Type B pancreatic cell (in vitro differentiated cells): Measurements from ENCODE around the gene KREMEN1. TPM values are rescaled to one million over a fixed set of nuclear protein-coding genes. Genes with fewer than 3 reads are reported as not detected.

Source experiments
- DNase-seq: peaks from one replicate; pipeline ENCODE4 v3.0.0; 2021; ENCODE audit warnings: mixed read lengths; ENCODE audit not compliant: unreplicated experiment; ENCODE audit errors: extremely low spot score
- H3K27ac Mint-ChIP-seq: 2 replicates; pipeline ENCODE4 v1.8.0; 2021; ENCODE audit warnings: mild to moderate bottlenecking, mixed read lengths
- H3K27me3 Mint-ChIP-seq: 2 replicates; pipeline ENCODE4 v1.8.0; 2021; ENCODE audit warnings: mixed read lengths
- H3K36me3 Mint-ChIP-seq: 2 replicates; pipeline ENCODE4 v1.8.0; 2021; ENCODE audit warnings: mixed read lengths
- H3K4me1 Mint-ChIP-seq: one replicate; pipeline ENCODE4 v1.8.0; 2021; ENCODE audit warnings: mixed read lengths; ENCODE audit not compliant: unreplicated experiment
- H3K4me3 Mint-ChIP-seq: 2 replicates; pipeline ENCODE4 v1.8.0; 2021; ENCODE audit warnings: mild to moderate bottlenecking, mixed read lengths
- H3K9me3 Mint-ChIP-seq: 2 replicates; pipeline ENCODE4 v1.8.0; 2021; ENCODE audit warnings: mixed read lengths
- CTCF ChIP-seq: fragments of 200-600 bp; sonication (generic); conservative IDR thresholded peaks from 2 replicates; pipeline ENCODE4 v1.5.0; 2021; ENCODE audit warnings: antibody characterized with exemption, mild to moderate bottlenecking
- total RNA-seq: library from RNA; stranded (reverse); gene quantifications from 2 replicates; pipeline ENCODE4 v1.2.1, GENCODE V29; 2021; ENCODE audit warnings: low replicate concordance

The KREMEN1 gene
- total RNA-seq, 1 donor from 2014 or later: 26.2 TPM

GRCh38 chr22:29213493-29213892 lies 140.7 kb downstream of the KREMEN1 start:
- no peak for DNase-seq
- no peak for TF ChIP-seq CTCF
- Mint-ChIP-seq H3K36me3 (no peaks in the 10 kb centered on the region), H3K4me3 (no peak overlapping the region), H3K27me3 (no peaks in the 10 kb centered on the region), H3K27ac (no peak overlapping the region), H3K9me3 (no peaks in the 10 kb centered on the region), H3K4me1 (peaks cover 8% of the 10 kb centered on the region)

- no peak for DNase-seq
- no peak for TF ChIP-seq CTCF
- Mint-ChIP-seq H3K27me3 (no peaks in the 10 kb centered on the region), H3K27ac (no peak overlapping the region), H3K36me3 (no peaks in the 10 kb centered on the region), H3K9me3 (no peaks in the 10 kb centered on the region), H3K4me3 (no peak overlapping the region), H3K4me1 (peaks cover 8% of the 10 kb centered on the region)
These were observed 141.4 kb downstream of the KREMEN1 start for GRCh38 chr22:29214232-29214631.

GRCh38 chr22:29215012-29215860 lies 142.4 kb downstream of the KREMEN1 start:
- Mint-ChIP-seq H3K9me3 (no peaks in the 10 kb centered on the region), H3K27me3 (no peaks in the 10 kb centered on the region), H3K36me3 (no peaks in the 10 kb centered on the region), H3K4me1 (peaks cover 8% of the 10 kb centered on the region), H3K27ac (no peak overlapping the region), H3K4me3 (no peak overlapping the region)
- TF ChIP-seq CTCF: no peak
- DNase-seq: no peak

GRCh38 chr22:29216011-29216872 lies 143.4 kb downstream of the KREMEN1 start:
- Mint-ChIP-seq H3K27me3 (no peaks in the 10 kb centered on the region), H3K27ac (no peak overlapping the region), H3K4me3 (no peak overlapping the region), H3K9me3 (no peaks in the 10 kb centered on the region), H3K4me1 (peaks cover 14% of the 10 kb centered on the region), H3K36me3 (no peaks in the 10 kb centered on the region)
- no peak for TF ChIP-seq CTCF
- no peak for DNase-seq

GRCh38 chr22:29216873-29217666 lies 144.2 kb downstream of the KREMEN1 start:
- Mint-ChIP-seq H3K4me3 (no peak overlapping the region), H3K27ac (no peak overlapping the region), H3K36me3 (no peaks in the 10 kb centered on the region), H3K27me3 (no peaks in the 10 kb centered on the region), H3K9me3 (no peaks in the 10 kb centered on the region), H3K4me1 (peaks cover 10% of the 10 kb centered on the region)
- DNase-seq: no peak
- TF ChIP-seq CTCF: no peak
